Measurements from ENCODE around the gene SBK3.

DNA sequence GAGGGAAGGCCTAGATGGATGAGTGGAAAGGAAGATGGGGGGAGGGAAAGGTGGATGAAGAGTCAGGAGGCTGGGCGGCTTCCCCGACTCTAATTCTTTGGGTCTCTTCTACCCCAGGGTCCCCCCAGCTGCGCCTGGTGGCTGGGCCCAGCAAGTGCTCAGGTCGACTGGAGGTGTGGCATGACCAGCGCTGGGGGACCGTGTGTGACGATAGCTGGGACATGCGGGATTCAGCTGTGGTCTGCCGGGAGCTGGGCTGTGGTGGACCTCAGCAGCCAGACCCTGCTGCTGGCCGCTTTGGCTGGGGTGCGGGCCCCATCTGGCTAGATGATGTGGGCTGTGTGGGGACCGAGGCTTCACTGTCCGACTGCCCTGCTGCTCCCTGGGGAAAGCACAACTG lies 47.6 kb downstream of the SBK3 start:
- TF ChIP-seq, protein P1, sequence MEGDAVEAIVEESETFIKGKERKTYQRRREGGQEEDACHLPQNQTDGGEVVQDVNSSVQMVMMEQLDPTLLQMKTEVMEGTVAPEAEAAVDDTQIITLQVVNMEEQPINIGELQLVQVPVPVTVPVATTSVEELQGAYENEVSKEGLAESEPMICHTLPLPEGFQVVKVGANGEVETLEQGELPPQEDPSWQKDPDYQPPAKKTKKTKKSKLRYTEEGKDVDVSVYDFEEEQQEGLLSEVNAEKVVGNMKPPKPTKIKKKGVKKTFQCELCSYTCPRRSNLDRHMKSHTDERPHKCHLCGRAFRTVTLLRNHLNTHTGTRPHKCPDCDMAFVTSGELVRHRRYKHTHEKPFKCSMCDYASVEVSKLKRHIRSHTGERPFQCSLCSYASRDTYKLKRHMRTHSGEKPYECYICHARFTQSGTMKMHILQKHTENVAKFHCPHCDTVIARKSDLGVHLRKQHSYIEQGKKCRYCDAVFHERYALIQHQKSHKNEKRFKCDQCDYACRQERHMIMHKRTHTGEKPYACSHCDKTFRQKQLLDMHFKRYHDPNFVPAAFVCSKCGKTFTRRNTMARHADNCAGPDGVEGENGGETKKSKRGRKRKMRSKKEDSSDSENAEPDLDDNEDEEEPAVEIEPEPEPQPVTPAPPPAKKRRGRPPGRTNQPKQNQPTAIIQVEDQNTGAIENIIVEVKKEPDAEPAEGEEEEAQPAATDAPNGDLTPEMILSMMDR (IDR thresholded peaks at IDR 0.05) = no peak
- TF ChIP-seq POLR2A (IDR thresholded peaks at IDR 0.05) = no peak

All from prostate gland (tissue), 2 donors.